Measurements from ENCODE around the gene MYLIP.

Gene MYLIP

DNA sequence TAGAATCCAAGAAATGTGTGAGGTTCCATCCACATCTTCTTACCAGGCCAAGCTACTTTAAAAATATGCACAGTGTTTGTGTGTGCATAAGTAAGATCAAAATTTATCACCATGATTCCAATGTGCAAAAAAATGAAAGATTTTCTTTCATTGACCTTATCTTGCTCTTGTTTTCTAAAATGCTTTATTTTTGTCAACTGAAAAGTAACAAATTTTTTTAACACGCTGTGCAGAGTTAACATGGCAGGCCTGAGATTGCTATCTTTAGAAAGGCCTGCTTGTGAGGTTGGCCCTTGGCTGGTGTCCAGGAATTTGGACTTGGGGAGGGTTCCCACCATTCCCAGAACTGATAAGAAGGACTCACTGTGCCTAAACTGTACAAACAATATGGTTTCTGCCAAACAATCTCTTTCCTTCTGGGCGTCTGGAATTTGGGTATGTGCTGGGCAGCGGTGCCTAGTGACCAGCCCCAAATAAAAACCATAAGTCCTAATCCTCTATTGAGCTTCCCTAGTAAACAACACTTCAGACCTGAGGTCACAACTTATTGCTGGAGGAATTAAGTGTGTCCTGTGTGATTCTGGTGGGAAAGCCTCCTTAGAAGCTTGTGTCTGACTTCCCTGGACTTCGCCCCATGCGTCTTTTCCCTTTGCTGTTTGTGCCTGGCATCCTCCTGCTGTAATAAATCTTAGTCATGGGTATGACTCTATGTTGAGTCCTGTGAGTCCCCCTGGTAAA lies 19.8 kb upstream of the MYLIP start:
- no peak for DNase-seq

DNA sequence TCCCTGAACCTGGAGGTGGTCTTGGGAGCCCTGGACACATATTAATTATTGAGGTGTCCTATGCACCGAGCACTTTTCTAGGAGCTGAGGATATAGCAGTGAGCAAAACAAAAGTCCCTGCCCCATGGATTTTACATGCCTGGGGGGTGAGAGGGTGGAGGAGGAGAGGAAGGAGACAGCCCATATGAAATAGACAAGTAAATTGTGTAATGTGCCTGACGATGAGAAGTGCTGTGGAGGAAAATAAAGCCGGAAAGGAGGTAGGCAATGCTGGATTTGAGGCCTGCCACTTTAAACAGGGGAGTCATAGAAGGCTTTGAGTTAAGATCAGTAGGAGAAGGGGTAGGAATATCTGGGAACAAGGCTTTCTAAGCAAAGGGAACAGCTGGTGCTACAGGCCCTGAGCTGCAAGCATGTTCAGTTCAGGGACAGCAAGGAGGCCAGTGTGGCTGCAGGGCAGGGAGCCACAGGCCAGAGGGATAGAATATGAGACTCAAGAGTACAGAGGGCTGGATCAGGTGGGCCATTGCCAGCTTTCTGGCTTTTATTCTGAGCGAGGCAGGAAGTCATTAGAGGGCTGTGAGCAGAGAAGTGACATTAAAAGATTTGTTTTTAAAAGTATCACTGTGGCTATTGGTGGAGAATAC lies 19.1 kb upstream of the MYLIP start:
- DNase-seq, result no peak

DNA sequence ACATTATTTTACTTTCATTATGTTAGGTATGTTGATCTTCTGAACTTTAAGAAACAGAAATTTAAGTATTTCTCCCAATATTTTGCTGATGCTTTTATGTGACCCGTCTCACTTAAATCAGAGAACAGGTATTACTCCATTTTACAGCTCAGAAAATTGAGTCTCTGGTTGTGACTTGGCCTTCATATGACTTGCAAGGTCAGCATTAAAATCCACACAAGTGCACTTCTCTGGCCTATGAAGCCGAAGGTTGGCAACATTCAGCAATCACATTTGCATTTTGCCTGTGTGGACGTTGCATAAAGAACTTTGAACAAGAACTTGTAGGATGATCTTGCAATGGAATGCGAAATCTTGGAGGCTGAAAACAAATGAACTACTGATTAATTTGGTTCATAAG lies 10.1 kb upstream of the MYLIP start:
- no peak for DNase-seq

DNA sequence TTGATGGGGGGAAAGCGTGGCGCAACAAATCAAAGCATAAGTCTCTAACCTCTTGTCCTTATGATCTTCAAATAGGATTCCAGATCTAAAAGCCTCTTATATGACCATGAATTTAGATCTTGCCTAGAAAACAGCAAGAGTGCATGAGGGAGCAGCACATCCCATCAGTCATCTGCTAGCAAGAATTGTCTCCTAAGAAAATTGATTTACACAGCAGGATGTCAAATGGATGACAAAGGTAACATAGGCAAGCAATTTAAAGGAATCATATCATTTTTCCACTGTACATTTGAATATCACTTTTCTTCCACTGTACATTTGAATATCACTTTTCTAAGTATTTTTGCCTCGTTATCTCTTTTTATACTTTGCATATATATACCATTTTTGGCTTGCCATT lies 7.5 kb upstream of the MYLIP start:
- no peak for DNase-seq

DNA sequence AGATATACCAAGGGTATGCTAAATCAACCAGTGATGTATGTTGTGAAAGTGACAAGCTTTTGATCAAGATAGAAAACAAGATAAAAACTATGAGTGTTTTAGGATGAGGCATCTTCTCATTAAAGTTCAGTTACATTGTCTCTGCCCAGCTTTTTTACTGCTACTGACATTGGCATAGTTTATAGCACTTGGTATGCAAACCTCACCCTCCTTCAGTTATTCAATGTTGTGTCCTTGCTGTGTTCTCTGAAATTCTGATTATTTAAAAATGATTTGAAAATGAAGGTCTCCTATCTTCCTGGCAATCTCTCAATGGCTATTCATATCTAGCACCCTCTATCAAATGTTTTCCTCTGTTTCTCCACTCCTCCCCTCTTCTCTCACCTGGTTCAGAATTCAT lies 6.7 kb upstream of the MYLIP start:
- no peak for DNase-seq

DNA sequence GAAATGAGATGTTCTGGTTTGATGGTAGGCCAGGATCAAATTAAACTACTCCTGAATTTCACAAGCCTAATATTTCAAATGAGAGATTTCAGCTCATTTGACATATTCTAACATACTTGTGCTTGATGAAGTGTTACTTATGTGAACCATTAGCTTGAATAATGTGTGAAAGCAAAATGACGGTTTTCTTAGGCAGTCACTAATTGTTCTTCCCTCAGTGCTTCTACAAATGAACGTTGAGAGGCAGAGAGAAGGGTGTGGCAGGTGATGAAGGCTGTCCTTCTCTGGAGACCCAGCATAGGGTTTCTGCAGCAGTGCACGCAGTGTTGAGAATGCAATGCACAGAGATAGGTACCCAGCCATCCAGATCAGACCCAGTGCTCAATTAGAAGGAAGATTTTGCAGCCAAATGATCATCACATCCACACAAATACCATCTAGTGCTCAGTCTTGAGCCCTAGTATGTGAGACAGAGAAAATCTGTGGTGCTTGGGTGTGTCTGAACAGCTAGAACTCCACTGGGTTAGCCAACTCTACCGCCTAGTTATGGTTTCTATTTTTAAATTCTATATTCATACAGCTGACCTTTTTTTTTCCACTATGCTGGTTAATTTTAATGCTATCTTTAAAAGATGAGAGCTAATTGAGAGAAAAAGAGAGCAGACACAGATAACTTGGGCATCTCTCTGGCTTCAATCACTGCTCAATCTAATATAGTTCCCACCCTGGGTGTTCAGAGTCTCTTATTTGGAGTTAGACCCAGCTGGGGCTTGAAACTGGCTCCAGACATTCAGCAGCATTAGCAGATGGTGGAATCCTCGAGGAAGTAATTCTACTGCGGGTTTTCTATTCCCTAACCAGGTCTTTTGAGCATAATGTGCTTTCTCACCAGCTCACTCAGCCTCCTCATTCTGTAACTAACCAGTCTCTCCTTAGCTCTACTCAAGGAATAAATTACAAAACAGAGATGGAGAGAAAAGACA lies 4.4 kb upstream of the MYLIP start:
- DNase-seq, result no peak

DNA sequence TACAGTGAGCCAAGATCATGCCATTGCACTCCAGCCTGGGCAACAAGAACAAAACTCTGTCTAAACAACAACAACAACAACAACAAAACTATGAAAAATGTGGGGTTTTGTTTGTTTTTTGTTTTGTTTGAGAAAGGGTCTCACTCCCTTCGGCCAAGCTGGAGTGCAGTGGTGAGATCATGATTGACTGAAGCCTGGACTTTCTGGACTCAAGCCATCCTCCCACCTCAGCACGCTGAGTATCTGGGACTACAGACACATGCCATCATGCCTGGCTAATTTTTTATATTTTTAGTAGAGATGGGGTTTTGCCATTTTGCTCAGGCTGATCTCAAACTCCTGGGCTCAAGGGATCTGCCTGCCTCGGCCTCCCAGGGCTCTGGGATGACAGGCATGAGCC lies 2.8 kb upstream of the MYLIP start:
- DNase-seq, result no peak

DNA sequence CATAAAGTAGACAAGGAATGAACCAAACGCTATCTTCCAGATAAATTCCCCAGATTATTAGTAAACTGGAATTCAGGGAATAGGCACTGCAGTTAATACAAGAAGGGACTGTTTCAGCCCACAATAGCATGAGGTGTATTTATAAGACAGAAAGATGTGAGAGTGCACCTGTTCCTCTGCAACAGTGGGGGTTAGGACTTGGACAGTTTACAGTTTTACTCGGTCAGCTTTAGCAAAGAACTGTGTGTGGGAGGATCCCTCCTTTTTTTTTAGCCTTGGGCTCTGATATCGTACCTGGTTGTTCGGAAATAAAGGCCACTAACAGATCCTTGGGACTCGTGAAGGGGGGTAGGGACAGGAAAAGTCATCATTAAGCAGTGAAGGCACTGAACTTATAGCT lies 2.0 kb upstream of the MYLIP start:
- DNase-seq, result no peak

DNA sequence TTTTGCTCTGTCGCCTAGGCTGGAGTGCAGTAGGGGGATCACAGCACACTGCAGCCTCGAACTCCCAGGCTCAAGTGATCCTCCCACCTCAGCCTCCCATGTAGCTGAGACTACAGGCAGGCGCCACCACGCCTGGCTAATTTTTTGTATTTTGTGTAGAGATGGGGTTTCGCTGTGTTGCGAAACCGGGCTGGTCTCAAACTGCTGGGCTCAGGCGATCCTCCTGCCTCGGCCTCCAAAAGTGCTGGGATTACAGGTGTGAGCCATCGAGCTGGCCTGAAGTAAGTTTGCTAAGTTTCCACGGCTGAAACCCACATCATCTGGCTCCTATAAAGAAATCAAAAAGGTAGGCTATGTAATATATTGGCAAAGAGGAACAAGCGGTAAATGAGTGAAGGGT lies 1.4 kb upstream of the MYLIP start:
- DNase-seq, result no peak

DNA sequence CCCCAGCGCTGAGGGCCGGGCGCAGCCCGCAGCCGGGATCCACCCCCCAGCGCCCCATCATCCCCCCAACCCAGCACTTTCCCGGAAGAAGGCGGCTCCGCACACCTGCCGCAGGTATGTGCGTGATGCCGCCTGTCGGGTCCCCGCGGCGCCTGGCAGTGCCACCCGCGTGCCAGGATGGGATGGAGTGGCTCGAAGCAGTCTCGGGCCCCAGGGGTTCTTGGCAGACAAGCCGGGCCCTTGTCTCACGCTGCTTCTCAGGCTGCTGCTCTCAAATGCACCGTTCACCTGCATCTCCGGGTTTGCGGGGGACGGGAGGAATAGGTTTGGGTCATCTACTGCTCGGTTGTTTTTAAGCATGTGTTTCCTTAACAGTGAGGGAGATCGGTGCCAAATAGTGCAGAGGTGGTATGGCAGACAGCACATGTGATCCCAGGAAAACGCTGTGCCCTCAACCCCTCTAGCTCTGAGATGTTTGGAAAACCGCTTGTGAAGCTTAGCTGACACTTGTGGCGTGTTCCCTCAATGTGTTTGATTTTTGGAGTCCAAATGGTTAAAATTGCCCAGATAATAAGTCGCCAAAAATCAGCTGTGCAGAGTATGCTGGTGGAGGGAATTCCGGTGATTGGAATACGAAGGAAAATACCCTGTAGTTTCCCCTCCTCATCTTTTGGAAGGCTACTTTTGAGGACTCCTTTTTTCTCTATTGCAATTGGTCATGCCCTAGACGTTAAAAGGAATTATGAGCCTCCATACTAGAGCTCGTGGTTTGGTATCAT lies 926 bp downstream of the MYLIP start:
- DNase-seq, result no peak

DNA sequence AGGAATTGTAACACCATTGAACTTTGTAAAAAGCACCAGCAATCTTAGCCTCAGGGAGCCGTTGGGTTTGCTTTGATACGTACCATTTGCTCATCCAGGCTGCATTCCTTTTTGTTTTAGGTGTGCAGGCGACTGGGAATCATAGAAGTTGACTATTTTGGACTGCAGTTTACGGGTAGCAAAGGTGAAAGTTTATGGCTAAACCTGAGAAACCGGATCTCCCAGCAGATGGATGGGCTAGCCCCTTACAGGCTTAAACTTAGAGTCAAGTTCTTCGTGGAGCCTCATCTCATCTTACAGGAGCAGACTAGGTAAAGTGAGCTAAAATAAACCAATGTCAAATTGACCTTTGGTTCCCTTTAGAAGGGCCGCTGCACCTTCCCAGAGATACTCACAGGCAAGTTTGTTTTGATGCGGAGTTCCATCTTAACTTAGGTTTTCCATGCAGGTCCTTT lies 1.6 kb downstream of the MYLIP start:
- no peak for DNase-seq

DNA sequence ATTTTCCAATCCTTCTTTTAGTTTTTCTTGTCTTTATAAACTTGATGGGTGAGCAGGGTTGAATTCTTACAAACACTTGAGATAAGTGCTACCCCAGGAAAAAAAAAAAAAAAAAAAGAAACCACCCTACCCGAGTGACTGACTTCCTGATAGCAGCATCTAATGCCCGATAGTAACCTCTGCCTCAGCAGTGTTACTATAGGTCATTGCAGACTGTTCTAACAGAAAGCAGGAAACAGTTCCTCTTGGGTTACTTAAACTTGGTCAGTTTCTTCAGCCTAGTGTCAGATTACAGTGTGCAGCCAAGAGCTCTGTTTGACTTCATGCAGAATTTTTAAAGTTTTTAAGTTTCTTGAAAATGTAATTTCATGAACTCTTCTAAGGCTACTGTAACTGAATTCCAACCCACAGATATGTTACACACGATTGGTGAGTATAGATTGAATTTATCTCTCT lies 2.1 kb downstream of the MYLIP start:
- DNase-seq, result no peak

DNA sequence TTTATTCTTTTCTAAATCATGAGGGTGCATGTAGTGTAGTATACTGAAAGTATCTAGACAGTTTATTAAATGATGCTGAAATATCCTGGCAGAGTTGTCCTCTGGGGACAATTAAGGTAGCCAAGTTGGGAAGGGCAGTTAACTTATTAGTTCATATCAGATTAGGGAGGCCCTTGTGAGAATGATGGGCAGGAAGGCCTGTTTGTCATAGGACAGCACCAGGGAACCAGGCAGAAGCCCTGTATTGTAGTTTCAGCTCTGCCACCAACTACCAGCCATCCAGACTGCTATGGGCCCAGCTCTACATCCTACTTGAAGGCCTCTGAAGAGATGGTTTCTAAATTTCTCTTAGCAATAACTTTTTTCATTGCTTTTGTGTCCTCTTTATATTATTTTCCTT lies 4.0 kb downstream of the MYLIP start:
- DNase-seq, result no peak

DNA sequence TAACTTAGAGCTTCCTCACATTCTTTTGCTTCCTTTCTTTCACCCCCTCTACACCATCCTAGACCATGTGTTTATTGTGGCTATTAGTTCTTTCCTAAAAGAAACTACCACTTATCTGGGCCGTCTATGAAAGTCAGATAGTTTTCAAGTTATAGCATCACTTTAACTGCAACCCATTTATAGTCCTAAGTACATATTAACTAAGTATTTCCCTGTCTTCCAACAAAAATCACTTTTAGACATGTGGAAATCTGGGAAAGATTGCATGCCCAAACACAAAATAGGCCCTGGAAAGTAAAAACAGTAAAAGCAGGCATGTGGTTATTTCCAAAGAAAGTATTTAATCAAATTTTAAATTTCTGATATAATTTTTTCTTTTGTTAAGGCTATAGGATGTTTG lies 5.5 kb downstream of the MYLIP start:
- no peak for DNase-seq

DNA sequence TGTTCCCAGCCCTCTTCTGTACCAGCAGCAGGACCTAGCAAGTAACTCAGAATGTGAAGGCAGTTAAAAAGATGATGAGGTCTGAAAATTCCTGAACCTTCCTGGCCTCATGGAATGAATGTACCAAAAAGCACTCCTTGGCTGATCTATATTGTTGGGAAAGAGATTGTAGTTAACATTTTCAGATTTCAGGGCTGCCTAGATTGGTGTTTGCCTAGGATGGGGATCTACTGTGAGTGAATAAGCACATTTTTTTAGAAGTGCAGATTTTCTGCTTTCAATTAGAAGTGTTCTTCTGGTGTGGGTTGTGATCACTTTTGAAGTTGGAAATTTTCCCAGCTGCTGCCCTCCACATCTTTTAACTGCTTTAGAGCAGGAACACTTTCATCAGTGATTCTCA lies 6.2 kb downstream of the MYLIP start:
- no peak for DNase-seq

DNA sequence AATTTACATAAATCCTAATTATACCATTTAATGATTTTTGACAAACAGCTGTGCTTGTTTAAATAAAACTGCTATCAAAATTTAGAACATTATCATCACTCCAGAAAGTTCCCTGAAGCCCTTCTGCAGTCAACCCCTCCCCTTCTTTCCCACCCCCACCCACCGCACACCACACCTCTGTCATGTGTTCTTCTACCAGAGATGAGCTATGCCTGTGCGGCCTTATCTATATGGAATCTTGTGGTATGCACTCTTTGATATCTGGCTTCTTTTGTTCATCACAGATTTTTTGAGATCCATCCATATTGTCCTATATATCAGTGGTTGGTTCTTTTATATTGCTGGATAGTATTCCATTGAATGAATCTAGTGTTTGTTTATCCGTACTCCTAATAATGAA lies 7.2 kb downstream of the MYLIP start:
- DNase-seq, result no peak

DNA sequence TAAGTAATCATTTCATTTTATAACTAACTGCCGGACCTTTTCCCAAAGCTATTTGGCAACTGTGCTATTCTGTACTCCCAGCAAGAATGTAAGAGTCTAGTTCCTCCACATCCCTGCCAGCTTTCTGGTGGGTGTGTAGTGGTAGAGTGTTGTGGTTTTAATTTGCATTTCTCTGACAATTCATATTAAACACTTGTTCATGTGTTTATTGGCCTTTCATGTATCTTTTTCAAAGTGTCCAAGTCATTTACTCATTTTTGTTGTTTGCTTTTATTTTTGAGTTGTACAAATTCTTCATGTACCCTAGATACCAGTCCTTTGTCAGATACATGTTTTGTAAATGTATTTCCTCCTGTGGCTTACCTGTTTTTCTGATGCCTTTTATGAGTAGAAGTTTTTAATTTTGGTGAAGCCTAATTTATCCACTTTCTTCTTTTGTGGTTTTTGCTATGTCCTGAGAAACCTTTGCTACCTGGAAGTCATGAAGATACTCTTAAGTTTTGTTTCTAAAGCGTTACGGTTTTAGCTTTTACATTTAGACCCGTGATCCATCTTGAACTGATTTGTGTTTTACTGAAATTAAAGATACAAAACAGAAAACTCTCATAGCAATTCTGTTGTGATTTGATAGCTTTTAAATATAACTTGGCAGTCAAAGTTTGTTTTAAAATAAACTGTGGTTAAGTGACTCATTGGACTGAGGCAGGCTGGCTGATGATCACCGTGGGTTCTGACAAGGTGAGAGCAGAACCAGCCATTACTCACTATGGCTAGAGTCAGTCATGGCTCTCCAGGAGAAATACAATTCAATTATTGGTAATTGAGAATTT lies 8.0 kb downstream of the MYLIP start:
- DNase-seq, result no peak

DNA sequence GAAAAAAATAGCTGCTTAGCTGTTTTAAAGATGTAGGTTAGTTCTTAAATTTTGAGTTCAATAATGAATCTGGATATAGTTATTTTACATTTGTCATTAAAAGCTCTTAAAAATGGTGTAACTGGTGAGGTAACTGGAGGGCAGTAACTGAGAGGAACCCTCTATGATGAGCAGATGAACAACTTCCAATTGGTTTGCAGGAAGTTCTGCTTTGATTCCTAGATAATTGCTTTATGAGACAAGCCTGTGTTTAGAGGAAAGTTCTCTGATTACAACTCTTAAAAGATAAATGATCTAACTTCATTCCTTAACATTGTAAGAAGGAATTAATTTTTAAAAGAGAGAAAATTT lies 8.5 kb downstream of the MYLIP start:
- no peak for DNase-seq

DNA sequence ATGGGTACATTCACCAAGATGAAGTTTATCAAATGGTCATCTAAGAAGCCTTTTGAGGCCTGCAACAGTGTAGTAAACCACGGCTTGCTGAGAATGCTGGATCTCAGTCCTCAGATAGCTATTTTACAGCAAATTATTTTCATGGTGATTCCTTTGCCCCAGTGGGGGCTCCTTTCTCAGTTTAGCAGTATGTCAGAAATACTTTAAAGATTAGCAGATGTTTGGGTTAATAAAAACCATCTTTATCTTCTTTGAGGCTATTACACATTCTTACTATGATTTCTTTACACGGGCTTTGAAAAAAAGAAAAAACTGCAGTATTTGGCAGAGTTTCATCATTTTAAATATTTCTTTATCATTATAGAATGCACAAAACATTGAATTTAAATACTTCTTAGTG lies 10.7 kb downstream of the MYLIP start:
- DNase-seq, result no peak

DNA sequence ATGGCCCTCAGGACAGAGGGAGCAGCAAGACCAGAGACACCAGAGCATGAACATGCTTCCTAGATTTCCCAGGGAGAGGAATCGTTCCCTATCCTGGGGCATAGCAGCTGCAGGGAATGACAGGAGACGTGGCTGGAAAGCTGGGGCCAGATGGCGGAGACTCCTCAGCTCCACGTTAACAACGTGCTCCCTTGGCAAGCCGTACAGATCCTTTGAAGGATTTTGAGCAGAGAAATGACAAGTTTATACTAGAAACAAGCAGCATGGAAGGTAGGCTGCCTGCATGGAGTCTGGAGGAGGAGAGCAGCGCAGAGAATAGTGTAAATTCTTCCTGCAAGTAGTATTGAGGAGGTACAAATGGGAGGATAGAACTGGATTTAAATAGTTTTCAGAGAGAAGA lies 11.7 kb downstream of the MYLIP start:
- DNase-seq, result no peak

DNA sequence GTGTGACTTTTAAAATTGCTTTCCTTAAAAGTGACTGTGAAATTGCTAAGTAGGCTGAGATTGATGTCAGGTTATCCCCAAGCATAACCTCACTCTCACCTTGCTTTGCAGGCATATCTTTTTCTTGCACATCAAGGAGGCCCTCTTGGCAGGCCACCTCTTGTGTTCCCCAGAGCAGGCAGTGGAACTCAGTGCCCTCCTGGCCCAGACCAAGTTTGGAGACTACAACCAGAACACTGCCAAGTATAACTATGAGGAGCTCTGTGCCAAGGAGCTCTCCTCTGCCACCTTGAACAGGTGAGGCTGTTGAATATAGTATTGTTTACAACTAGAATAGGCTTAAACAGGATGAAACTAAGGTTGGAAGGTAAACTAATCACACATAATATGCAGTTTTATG lies 12.6 kb downstream of the MYLIP start:
- no peak for DNase-seq

DNA sequence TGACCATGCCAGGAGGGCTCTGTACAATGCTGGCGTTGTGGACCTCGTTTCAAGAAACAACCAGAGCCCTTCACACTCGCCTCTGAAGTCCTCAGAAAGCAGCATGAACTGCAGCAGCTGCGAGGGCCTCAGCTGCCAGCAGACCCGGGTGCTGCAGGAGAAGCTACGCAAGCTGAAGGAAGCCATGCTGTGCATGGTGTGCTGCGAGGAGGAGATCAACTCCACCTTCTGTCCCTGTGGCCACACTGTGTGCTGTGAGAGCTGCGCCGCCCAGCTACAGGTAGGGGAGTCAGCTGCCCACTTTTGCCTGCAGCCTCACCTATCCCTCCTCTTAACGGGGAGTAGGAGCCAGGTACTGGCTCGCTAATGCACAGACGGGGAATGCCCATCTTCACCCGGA lies 16.2 kb downstream of the MYLIP start:
- DNase-seq, result no peak

Data from NCI-H2081 treated with DMSO at 0.1 percent for 48 hours (cell line).